Glutamatergic neuron (in vitro differentiated cells): ENCODE measurements around the gene AADAT. TPM values are rescaled to one million over a fixed set of nuclear protein-coding genes. Genes with fewer than 3 reads are reported as not detected.

Experiments used
- DNase-seq: peaks from one replicate; pipeline ENCODE4 v3.0.0; 2022
- H3K27ac Mint-ChIP-seq: one replicate; pipeline ENCODE4 v1.8.0; 2020; ENCODE audit warnings: mild to moderate bottlenecking, mixed read lengths, inconsistent platforms; ENCODE audit not compliant: unreplicated experiment
- H3K27me3 Mint-ChIP-seq: one replicate; pipeline ENCODE4 v1.8.0; 2020; ENCODE audit warnings: mild to moderate bottlenecking, moderate library complexity, mixed read lengths, inconsistent platforms; ENCODE audit not compliant: unreplicated experiment
- H3K36me3 Mint-ChIP-seq: one replicate; pipeline ENCODE4 v1.8.0; 2020; ENCODE audit warnings: mild to moderate bottlenecking, mixed read lengths, inconsistent platforms; ENCODE audit not compliant: unreplicated experiment
- H3K4me1 Mint-ChIP-seq: one replicate; pipeline ENCODE4 v1.8.0; 2020; ENCODE audit warnings: mild to moderate bottlenecking, low read depth, mixed read lengths, inconsistent platforms; ENCODE audit not compliant: unreplicated experiment
- H3K4me3 Mint-ChIP-seq: one replicate; pipeline ENCODE4 v1.8.0; 2020; ENCODE audit warnings: mild to moderate bottlenecking, mixed read lengths, inconsistent platforms; ENCODE audit not compliant: unreplicated experiment
- H3K9me3 Mint-ChIP-seq: one replicate; pipeline ENCODE4 v1.8.0; 2020; ENCODE audit warnings: mild to moderate bottlenecking, moderate library complexity, mixed read lengths, inconsistent platforms; ENCODE audit not compliant: unreplicated experiment
- CTCF ChIP-seq: fragments of 200-600 bp; sonication (generic); IDR thresholded peaks from one replicate; pipeline ENCODE4 v1.5.0; 2021; ENCODE audit not compliant: partially characterized antibody, unreplicated experiment
- total RNA-seq: library from RNA; stranded (reverse); fragmentation: NEBNext Ultra II Directional; extraction: Animal tissue kit (Norgen Biotek cat#: 25700); gene quantifications from one replicate; pipeline ENCODE4 v1.2.1, GENCODE V29; 2021; ENCODE audit not compliant: unreplicated experiment

The AADAT gene
- total RNA-seq, 1 donor from 2014 or later = 28.4 TPM

GRCh38 chr4:170058826-170059225 lies 30.9 kb downstream of the AADAT start:
- Mint-ChIP-seq H3K36me3 (no peaks in the 10 kb centered on the region), H3K4me1 (no peaks in the 10 kb centered on the region), H3K27me3 (no peaks in the 10 kb centered on the region), H3K9me3 (no peaks in the 10 kb centered on the region), H3K4me3 (no peak overlapping the region), H3K27ac (no peak overlapping the region)
- DNase-seq = no peak
- TF ChIP-seq CTCF = no peak

- Mint-ChIP-seq H3K36me3 (no peaks in the 10 kb centered on the region), H3K27me3 (no peaks in the 10 kb centered on the region), H3K27ac (no peak overlapping the region), H3K9me3 (no peaks in the 10 kb centered on the region), H3K4me1 (no peaks in the 10 kb centered on the region), H3K4me3 (no peak overlapping the region)
- DNase-seq = no peak
- no peak for TF ChIP-seq CTCF
Measured at GRCh38 chr4:170057866-170058265, 31.9 kb downstream of the AADAT start.

GRCh38 chr4:170052919-170053318 lies 36.8 kb downstream of the AADAT start:
- no peak for DNase-seq
- Mint-ChIP-seq H3K9me3 (peaks cover 2% of the 10 kb centered on the region), H3K27me3 (no peaks in the 10 kb centered on the region), H3K27ac (no peak overlapping the region), H3K4me3 (no peak overlapping the region), H3K4me1 (peaks cover 2% of the 10 kb centered on the region), H3K36me3 (no peaks in the 10 kb centered on the region)
- TF ChIP-seq CTCF = no peak

- no peaks in the 10 kb centered on the region for H3K27me3 Mint-ChIP-seq
- peaks cover 3% of the 10 kb centered on the region for H3K9me3 Mint-ChIP-seq
Measured at GRCh38 chr4:170051402-170051801, 38.4 kb downstream of the AADAT start.

GRCh38 chr4:170049766-170050165 lies 40.0 kb downstream of the AADAT start:
- Mint-ChIP-seq H3K4me1 (peaks cover 2% of the 10 kb centered on the region), H3K4me3 (no peak overlapping the region), H3K27me3 (no peaks in the 10 kb centered on the region), H3K9me3 (peaks cover 6% of the 10 kb centered on the region), H3K36me3 (no peaks in the 10 kb centered on the region), H3K27ac (no peak overlapping the region)
- no peak for DNase-seq
- no peak for TF ChIP-seq CTCF

More at GRCh38 chr4:170051402-170051801, 38.4 kb downstream of the AADAT start:
- Mint-ChIP-seq H3K4me3 (no peak overlapping the region), H3K36me3 (no peaks in the 10 kb centered on the region), H3K27ac (no peak overlapping the region), H3K4me1 (peaks cover 2% of the 10 kb centered on the region)
- TF ChIP-seq CTCF = no peak
- no peak for DNase-seq
